Ishikawa (cell line): ENCODE data around the gene MRPL54.

Source experiments
- CEBPB ChIP-seq: IDR thresholded peaks from 2 replicates; pipeline ENCODE4 v1.6.1; 2012
- EP300 ChIP-seq: IDR thresholded peaks from 2 replicates; pipeline ENCODE4 v1.6.1; 2012; ENCODE audit warnings: borderline replicate concordance

GRCh38 chr19:3730457-3730958 is 32.0 kb upstream of the MRPL54 start:
- TF ChIP-seq CEBPB: no peak
- no peak for TF ChIP-seq EP300
